Measurements from ENCODE around the gene HBA2.
"Not testable (repeated sequence)": the region's sequence is repeated elsewhere in the genome, so short reads cannot be mapped to it uniquely, and the experiment has no call there.

HBA2 gene

DNA sequence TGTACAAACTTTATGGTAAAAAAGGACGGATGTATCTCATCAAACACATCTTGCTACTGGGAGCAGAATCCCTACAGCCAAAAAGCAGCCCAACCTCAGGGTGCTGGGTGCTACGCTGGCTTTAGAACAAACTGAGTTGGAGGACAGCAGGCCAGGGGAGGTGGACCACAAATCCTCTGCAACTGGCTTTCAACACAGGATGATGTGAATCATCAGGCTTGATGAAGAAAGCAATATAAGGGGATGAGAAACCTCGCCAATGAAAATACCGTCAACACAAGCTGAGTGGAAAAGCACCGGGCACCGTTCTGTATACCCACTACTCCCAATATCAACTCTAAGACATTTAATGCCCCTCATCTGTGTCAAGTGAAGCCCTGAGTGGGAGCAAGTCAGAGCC lies 21.8 kb downstream of the HBA2 start:
- DNase-seq (ENCODE audit: low spot score): no peak

DNA sequence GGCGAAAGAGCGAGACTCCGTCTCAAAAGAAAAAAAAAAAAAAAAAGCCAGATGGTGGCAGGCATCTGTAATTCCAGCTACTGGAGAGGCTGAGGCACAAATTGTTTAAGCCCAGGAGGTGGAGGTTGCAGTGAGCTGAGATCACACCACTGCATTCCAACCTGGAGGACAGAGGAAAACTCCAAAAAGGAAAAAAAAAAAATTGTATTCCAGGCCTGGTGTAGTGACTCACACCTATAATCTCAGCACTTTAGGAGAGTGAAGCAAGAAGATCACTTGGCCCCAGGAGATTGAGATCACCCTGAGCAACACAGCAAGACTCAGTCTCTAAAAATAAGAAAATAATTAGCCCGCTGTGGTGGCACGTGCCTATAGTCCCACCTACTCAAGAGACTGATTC lies 27.7 kb downstream of the HBA2 start:
- DNase-seq (ENCODE audit: low spot score): no peak

DNA sequence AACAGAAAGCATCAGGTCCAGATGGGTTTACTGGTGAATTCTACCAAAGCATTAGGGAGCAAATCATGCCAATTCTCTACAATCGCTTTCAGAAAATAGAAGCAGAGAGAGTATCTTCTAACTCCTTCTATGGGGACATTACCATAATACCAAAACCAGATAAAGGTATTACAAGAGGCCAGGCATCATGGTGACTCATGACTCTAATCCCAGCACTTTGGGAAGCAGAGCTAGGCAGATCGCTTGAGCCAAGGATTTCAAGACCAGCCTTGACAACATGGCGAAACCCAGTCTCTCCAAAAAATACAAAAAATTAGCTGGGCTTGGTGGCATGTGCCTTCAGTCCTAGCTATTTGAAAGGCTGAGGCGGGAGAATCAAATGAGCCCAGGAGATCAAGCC lies 30.6 kb downstream of the HBA2 start:
- DNase-seq (ENCODE audit: low spot score): no peak

DNA sequence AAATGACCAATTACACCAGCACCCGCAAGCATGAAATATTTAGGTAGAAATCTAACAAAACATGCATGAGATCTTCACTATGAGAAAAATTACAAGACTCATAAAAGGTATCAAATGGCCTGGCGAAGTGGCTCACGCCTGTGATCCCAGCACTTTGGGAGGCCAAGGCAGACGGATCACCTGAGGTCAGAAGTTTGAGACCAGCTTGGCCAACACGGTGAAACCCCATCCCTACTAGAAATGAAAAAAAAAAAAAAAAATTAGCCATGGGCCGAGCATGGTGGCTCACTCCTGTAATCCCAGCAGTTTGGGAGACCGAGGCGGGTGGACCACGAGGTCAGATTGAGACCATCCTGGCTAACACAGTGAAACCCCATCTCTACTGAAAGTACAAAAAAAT lies 31.4 kb downstream of the HBA2 start:
- not testable (repeated sequence) for DNase-seq (ENCODE audit: low spot score)

DNA sequence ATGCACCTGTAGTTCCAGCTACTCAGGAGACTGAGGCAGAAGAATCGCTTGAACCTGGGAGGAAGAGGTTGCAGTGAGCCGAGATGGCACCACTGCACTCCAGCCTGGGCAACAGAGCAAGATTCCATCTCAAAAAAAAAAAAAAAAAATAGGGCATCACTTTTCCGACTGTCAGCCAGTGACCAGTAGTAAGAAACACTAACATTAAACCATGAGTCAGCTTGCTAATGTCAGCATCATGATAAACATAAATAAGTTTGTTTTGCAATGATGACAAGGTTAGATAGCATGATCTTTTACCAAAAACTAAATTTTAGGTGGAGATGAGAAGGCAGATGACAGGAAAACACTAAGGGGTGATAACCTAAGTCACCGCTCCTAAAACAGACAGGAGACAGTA lies 36.7 kb downstream of the HBA2 start:
- DNase-seq (ENCODE audit: low spot score): not testable (repeated sequence)

DNA sequence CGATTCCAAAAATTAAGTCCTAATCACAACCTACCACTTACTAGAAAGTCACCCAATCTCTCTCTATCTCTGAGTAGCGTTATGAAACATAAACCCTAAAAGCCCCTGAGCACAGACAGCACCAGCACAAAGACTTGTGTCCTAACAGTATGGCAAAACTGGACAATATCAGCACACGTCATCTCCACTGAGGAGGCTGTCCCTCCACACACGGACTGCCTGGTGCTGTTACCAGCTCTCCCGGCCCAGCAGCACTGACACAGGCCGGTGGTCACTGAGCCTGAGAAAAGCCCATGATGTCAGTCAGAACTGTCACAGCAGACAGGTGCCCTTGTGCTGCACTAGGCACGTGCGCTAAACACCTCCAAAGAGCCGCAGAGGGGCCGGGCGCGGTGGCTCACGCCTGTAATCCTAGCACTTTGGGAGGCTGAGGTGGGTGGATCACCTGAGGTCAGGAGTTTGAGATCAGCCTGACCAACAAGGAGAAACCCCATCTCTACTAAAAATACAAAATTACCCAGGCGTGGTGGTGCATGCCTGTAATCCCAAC lies 39.0 kb downstream of the HBA2 start:
- DNase-seq (ENCODE audit: low spot score): not testable (repeated sequence)

DNA sequence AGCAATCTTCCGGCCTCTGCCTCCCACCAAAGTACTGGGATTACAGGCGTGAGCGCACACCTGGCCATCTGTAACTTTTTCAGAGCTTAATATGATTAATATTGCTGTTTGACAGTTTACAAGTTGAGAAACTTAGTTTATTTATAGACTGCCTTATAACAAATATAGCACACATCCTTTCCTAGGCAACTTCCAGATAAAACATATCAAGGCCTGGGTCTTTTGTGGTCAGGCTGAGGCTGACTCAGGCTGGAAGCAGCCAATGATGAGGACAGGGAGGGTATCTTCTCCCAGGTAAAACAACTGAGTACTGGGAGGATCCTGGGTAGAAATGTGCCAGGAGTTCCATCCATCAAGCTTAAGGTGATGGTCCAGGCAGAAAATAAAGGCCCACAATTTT lies 40.3 kb downstream of the HBA2 start:
- DNase-seq (ENCODE audit: low spot score): no peak

DNA sequence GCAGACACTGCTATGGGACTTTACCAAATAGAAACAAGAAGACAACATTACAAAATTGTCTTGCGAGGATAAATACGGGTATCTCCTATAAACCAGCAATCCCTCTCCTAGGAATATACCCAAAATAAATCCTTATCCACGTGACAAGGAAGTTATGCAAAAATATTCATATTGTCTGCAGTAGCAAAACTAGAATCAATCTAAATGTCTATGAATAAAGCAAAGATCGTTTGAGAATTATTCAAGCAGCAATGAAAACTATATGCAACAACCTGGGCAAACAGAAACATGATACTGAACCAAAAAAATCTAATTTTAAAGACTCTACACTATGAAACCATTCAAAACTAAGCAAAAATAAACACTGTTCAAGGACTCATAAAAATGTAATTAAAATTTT lies 47.3 kb downstream of the HBA2 start:
- no peak for DNase-seq (ENCODE audit: low spot score)

Data from AG08396 (cell line).